Uterus (tissue), 4 donors: ENCODE results near the gene R3HDM2. TPM values are rescaled to one million over a fixed set of nuclear protein-coding genes. Genes with fewer than 3 reads are reported as not detected.

ENCODE experiments used
- DNase-seq, 2 donors: peaks; one replicate each; pipeline ENCODE4 v3.0.0-alpha.2; 2019 to 2020
- H3K27ac ChIP-seq, 2 donors: fragments of 200-600 bp; sonication (generic); 1 replicate in 1 of 2; 2 replicates in 1 of 2; pipeline ENCODE4 v1.5.1; 2016 to 2018
- H3K27me3 ChIP-seq, 2 donors: fragments of 200-600 bp; sonication (generic); one replicate each; pipeline ENCODE4 v1.5.1; 2018 to 2019; ENCODE audit warnings: control low read depth in 1 of 2
- H3K36me3 ChIP-seq, 2 donors: fragments of 200-600 bp; sonication (generic); one replicate each; pipeline ENCODE4 v1.5.1; 2019; ENCODE audit warnings: control low read depth in 1 of 2
- H3K4me1 ChIP-seq, 2 donors: fragments of 200-600 bp; sonication (generic); one replicate each; pipeline ENCODE4 v1.5.1; 2018 to 2019; ENCODE audit warnings: control low read depth in 1 of 2
- H3K4me3 ChIP-seq, 2 donors: fragments of 200-600 bp; sonication (generic); 1 replicate in 1 of 2; 2 replicates in 1 of 2; pipeline ENCODE4 v1.5.1; 2018 to 2019; ENCODE audit warnings: mild to moderate bottlenecking in 1 of 2
- H3K9me3 ChIP-seq, 2 donors: fragments of 200-600 bp; sonication (generic); one replicate each; pipeline ENCODE4 v1.5.1; 2019; ENCODE audit warnings: control low read depth in 1 of 2
- CTCF ChIP-seq, 4 experiments: fragments of 200-600 bp in 2 of 4; fragments of 450-650 bp in 2 of 4; sonication (generic) in 2 of 4; IDR thresholded peaks; one replicate each; pipeline ENCODE4 v1.5.1; 2016 to 2019; ENCODE audit warnings: antibody characterized with exemption in 4 of 4, mild to moderate bottlenecking in 2 of 4, moderate library complexity in 1 of 4
- POLR2A ChIP-seq, 2 donors: fragments of 450-650 bp; IDR thresholded peaks; one replicate each; pipeline ENCODE4 v1.6.1; 2016; ENCODE audit warnings: antibody characterized with exemption in 2 of 2, mild to moderate bottlenecking in 1 of 2, moderate library complexity in 1 of 2
- intact Hi-C: fragments of 100-400 bp; cut with DNase I; formaldehyde crosslinking; loops from one replicate; pipeline ENCODE4 v1.15.1; 2023; ENCODE audit warnings: low total_unique reads
- total RNA-seq, 4 donors: library from RNA; depleted of rRNA in 3 of 4; stranded (reverse); fragments of >200 nt in 3 of 4; gene quantifications; one replicate each; pipeline versions ENCODE4 v1.1.0 to v1.2.4, GENCODE V29; 2014 to 2023
- donor health status: DM: yes; HTN: yes; CAD: no.

Gene R3HDM2
- total RNA-seq, 4 donors from 2014 or later, result 9.4 to 89.0 (median 34.2) TPM

GRCh38 chr12:57254506-57255280 is 176.2 kb downstream of the R3HDM2 start:
- H3K4me1 ChIP-seq, result no peaks in the 10 kb centered on the region
- no peak for TF ChIP-seq POLR2A (IDR thresholded peaks at IDR 0.05)
- TF ChIP-seq CTCF (IDR thresholded peaks at IDR 0.05), result no peak
- no peak overlapping the region for H3K27ac ChIP-seq
- no peak overlapping the region for H3K4me3 ChIP-seq
- H3K36me3 ChIP-seq, result no peaks in the 10 kb centered on the region
- H3K9me3 ChIP-seq, result no peaks in the 10 kb centered on the region
- intact Hi-C loops, result no loop called here
- DNase-seq, result no peak
- no peaks in the 10 kb centered on the region for H3K27me3 ChIP-seq

- DNase-seq, result peak in 1 of 2 donors; percentile 5
- Histone ChIP-seq H3K9me3 (no peaks in the 10 kb centered on the region), H3K4me1 (no peaks in the 10 kb centered on the region), H3K4me3 (no peak within 1 kb of the TSS), H3K36me3 (no peaks in the 10 kb centered on the region), H3K27me3 (no peaks in the 10 kb centered on the region), H3K27ac (no peak within 1 kb of the TSS)
- intact Hi-C loops, result no loop called here
- TF ChIP-seq POLR2A (IDR thresholded peaks at IDR 0.05) (no peak), CTCF (IDR thresholded peaks at IDR 0.05) (no peak)
These were observed 179.9 kb downstream of the R3HDM2 start, which contains the start of gene STAC3 for GRCh38 chr12:57250956-57251355. Gene STAC3, minus strand, starts transcription at chr12:57251187. Its CDS starts 1,551 bp downstream, at chr12:57249636.

- TF ChIP-seq CTCF (IDR thresholded peaks at IDR 0.05), result no peak
- TF ChIP-seq POLR2A (IDR thresholded peaks at IDR 0.05), result no peak
- Histone ChIP-seq H3K36me3 (no peaks in the 10 kb centered on the region), H3K9me3 (no peaks in the 10 kb centered on the region), H3K4me3 (no peak overlapping the region), H3K27me3 (no peaks in the 10 kb centered on the region), H3K4me1 (no peaks in the 10 kb centered on the region), H3K27ac (no peak overlapping the region)
- DNase-seq, result no peak
- intact Hi-C loops, result no loop called here
These were observed 180.3 kb downstream of the R3HDM2 start for GRCh38 chr12:57250541-57250940.

- Histone ChIP-seq H3K27me3 (no peaks in the 10 kb centered on the region), H3K4me3 (no peak overlapping the region), H3K4me1 (no peaks in the 10 kb centered on the region), H3K27ac (no peak overlapping the region), H3K36me3 (no peaks in the 10 kb centered on the region), H3K9me3 (no peaks in the 10 kb centered on the region)
- intact Hi-C loops, result no loop called here
- DNase-seq, result no peak
- TF ChIP-seq CTCF (IDR thresholded peaks at IDR 0.05), result no peak
- TF ChIP-seq POLR2A (IDR thresholded peaks at IDR 0.05), result no peak
These were observed 181.7 kb downstream of the R3HDM2 start for GRCh38 chr12:57248934-57249742.

- H3K9me3 ChIP-seq, result no peaks in the 10 kb centered on the region
- DNase-seq, result no peak
- H3K36me3 ChIP-seq, result no peaks in the 10 kb centered on the region
- no peak overlapping the region for H3K27ac ChIP-seq
- peaks cover 0 to 12% of the 10 kb centered on the region in 2 donors for H3K4me1 ChIP-seq
- intact Hi-C loops, result no loop called here
- TF ChIP-seq POLR2A (IDR thresholded peaks at IDR 0.05), result no peak
- no peak for TF ChIP-seq CTCF (IDR thresholded peaks at IDR 0.05)
- peaks cover 14 to 16% of the 10 kb centered on the region in 2 donors for H3K27me3 ChIP-seq
- no peak overlapping the region for H3K4me3 ChIP-seq
These were observed 183.8 kb downstream of the R3HDM2 start for GRCh38 chr12:57247041-57247440.
